IMR-90 (cell line): ENCODE data around the gene MTIF2. TPM values are rescaled to one million over a fixed set of nuclear protein-coding genes. Genes with fewer than 3 reads are reported as not detected.

Experiments
- ATAC-seq: fragments of 200-7000 bp; cut with Tn5 transposase; 2 replicates; pipeline ENCODE4 v1.9.1; 2020; ENCODE audit warnings: low read depth, mild to moderate bottlenecking, moderate library complexity
- BruUV-seq: library from RNA; stranded (reverse); fragments of 400-500 nt; replicated peaks from 2 replicates; lab custom pipeline; 2021; lab: Mats Ljungman, UMichigan
- CTCF ChIA-PET: fragments of 300-600 bp; formaldehyde crosslinking; extraction: SDS; loops from one replicate; lab custom pipeline; 2021; ENCODE audit warnings: antibody characterized with exemption; lab: Yijun Ruan, JAX
- POLR2A ChIA-PET: fragments of 300-600 bp; sonication (Branson Sonifier 250); formaldehyde crosslinking; loops from one replicate; lab custom pipeline; 2022; ENCODE audit warnings: antibody characterized with exemption; ENCODE audit not compliant: unreplicated experiment; lab: Charles Lee
- DNase-seq: peaks from one replicate; pipeline ENCODE4 v3.0.0; 2013
- H2AFZ ChIP-seq: replicated peaks from 2 replicates; pipeline ENCODE3; 2013; ENCODE audit warnings: low read length, mild to moderate bottlenecking; ENCODE audit not compliant: poor library complexity
- H2AK5ac ChIP-seq: 2 replicates; pipeline ENCODE4 v1.6.1; 2013; ENCODE audit warnings: low read depth, low read length, inconsistent platforms
- H2AK9ac ChIP-seq: replicated peaks from 2 replicates; pipeline ENCODE3; 2013; ENCODE audit warnings: mild to moderate bottlenecking, low read depth, low read length, moderate library complexity; ENCODE audit not compliant: poor library complexity
- H2BK120ac ChIP-seq: 2 replicates; pipeline ENCODE4 v1.6.1; 2013; ENCODE audit warnings: low read depth, low read length, inconsistent platforms
- H2BK15ac ChIP-seq: 3 replicates; pipeline ENCODE4 v1.6.1; 2013; ENCODE audit warnings: low read depth, low read length, inconsistent platforms
- H2BK20ac ChIP-seq: 2 replicates; pipeline ENCODE4 v1.6.1; 2013; ENCODE audit warnings: low read depth, mild to moderate bottlenecking, inconsistent platforms, low read length, moderate library complexity
- H2BK5ac ChIP-seq: 2 replicates; pipeline ENCODE4 v1.6.1; 2013; ENCODE audit warnings: mild to moderate bottlenecking, low read depth, low read length, inconsistent platforms; ENCODE audit not compliant: poor library complexity, severe bottlenecking
- H3K14ac ChIP-seq: replicated peaks from 2 replicates; pipeline ENCODE4 v1.6.1; 2013; ENCODE audit warnings: low read depth, low read length, inconsistent platforms
- H3K18ac ChIP-seq: 2 replicates; pipeline ENCODE4 v1.6.1; 2013; ENCODE audit warnings: low read depth, low read length, control low read depth
- H3K23ac ChIP-seq: 2 replicates; pipeline ENCODE4 v1.6.1; 2013; ENCODE audit warnings: low read depth, low read length, inconsistent platforms
- H3K27ac ChIP-seq: 2 replicates; pipeline ENCODE4 v1.5.1; 2013; ENCODE audit warnings: mild to moderate bottlenecking, control low read depth, low read length; ENCODE audit not compliant: insufficient read depth
- H3K27me3 ChIP-seq: 2 replicates; pipeline ENCODE4 v1.6.1; 2013; ENCODE audit warnings: low read length; ENCODE audit not compliant: control insufficient read depth, insufficient read depth
- H3K36me3 ChIP-seq: 2 replicates; pipeline ENCODE4 v1.6.1; 2013; ENCODE audit warnings: low read length, mixed read lengths; ENCODE audit not compliant: control insufficient read depth, insufficient read depth
- H3K4ac ChIP-seq: 2 replicates; pipeline ENCODE4 v1.6.1; 2013; ENCODE audit warnings: low read depth, low read length, inconsistent platforms
- H3K4me1 ChIP-seq: 2 replicates; pipeline ENCODE4 v1.6.1; 2013; ENCODE audit warnings: low read length, mixed read lengths; ENCODE audit not compliant: control insufficient read depth, insufficient read depth
- H3K4me2 ChIP-seq: 2 replicates; pipeline ENCODE4 v1.6.1; 2013; ENCODE audit warnings: low read depth, mild to moderate bottlenecking, control low read depth, low read length, moderate library complexity
- H3K4me3 ChIP-seq: 2 replicates; pipeline ENCODE4 v1.5.1; 2013; ENCODE audit warnings: low read depth, mild to moderate bottlenecking, control low read depth, low read length, moderate library complexity; ENCODE audit not compliant: insufficient read depth
- H3K56ac ChIP-seq: 2 replicates; pipeline ENCODE4 v1.6.1; 2013; ENCODE audit warnings: low read length, inconsistent platforms; ENCODE audit not compliant: insufficient read depth; ENCODE audit errors: extremely low read depth
- H3K79me1 ChIP-seq, 2 experiments: 2 replicates each; pipeline ENCODE4 v1.6.1; 2013; ENCODE audit warnings: low read length in 2 of 2, inconsistent platforms in 1 of 2, low read depth in 1 of 2
- H3K9ac ChIP-seq: 2 replicates; pipeline ENCODE4 v1.6.1; 2013; ENCODE audit warnings: low read depth, low read length, control low read depth
- H3K9me1 ChIP-seq: 2 replicates; pipeline ENCODE4 v1.6.1; 2013; ENCODE audit warnings: low read length, inconsistent platforms; ENCODE audit not compliant: insufficient read depth
- H3K9me3 ChIP-seq: 2 replicates; pipeline ENCODE4 v1.6.1; 2013; ENCODE audit warnings: low read length; ENCODE audit not compliant: control insufficient read depth, insufficient read depth
- H4K20me1 ChIP-seq: 2 replicates; pipeline ENCODE4 v1.6.1; 2013; ENCODE audit warnings: low read length, inconsistent platforms; ENCODE audit not compliant: insufficient read depth
- H4K5ac ChIP-seq: 2 replicates; pipeline ENCODE4 v1.6.1; 2013; ENCODE audit warnings: mild to moderate bottlenecking, low read depth, low read length, control low read depth
- H4K8ac ChIP-seq, 2 experiments: 2 replicates each; pipeline ENCODE4 v1.6.1; 2013; ENCODE audit warnings: low read depth in 2 of 2, low read length in 2 of 2, control low read depth in 1 of 2, inconsistent platforms in 1 of 2
- H4K91ac ChIP-seq: 2 replicates; pipeline ENCODE4 v1.6.1; 2013; ENCODE audit warnings: low read depth, low read length, inconsistent platforms; ENCODE audit not compliant: insufficient read depth
- CEBPB ChIP-seq: IDR thresholded peaks from 2 replicates; pipeline ENCODE4 v1.6.1; 2012; ENCODE audit warnings: low read depth, low read length, improper control_type of control experiment
- CTCF ChIP-seq: conservative IDR thresholded peaks from 2 replicates; pipeline ENCODE4 v1.5.1; 2012; ENCODE audit warnings: mild to moderate bottlenecking, low read depth, low read length, improper control_type of control experiment
- FOS ChIP-seq: fragments of 150-350 bp; IDR thresholded peaks from 2 replicates; pipeline ENCODE4 v1.6.1; 2016; ENCODE audit warnings: low read depth, low read length
- MAZ ChIP-seq: IDR thresholded peaks from 2 replicates; pipeline ENCODE4 v1.6.1; 2012; ENCODE audit warnings: low read depth, mild to moderate bottlenecking, low read length, improper control_type of control experiment, moderate library complexity, borderline replicate concordance
- MXI1 ChIP-seq: IDR thresholded peaks from 2 replicates; pipeline ENCODE4 v1.6.1; 2012; ENCODE audit warnings: low read depth, mild to moderate bottlenecking, low read length, moderate library complexity, borderline replicate concordance
- POLR2A ChIP-seq: IDR thresholded peaks from 2 replicates; pipeline ENCODE4 v1.6.1; 2012; ENCODE audit warnings: mild to moderate bottlenecking, low read depth, low read length
- RAD21 ChIP-seq: IDR thresholded peaks from 2 replicates; pipeline ENCODE4 v1.6.1; 2012; ENCODE audit warnings: low read length, improper control_type of control experiment
- RCOR1 ChIP-seq: IDR thresholded peaks from 2 replicates; pipeline ENCODE4 v1.6.1; 2012; ENCODE audit warnings: mild to moderate bottlenecking, low read length, improper control_type of control experiment; ENCODE audit not compliant: insufficient replicate concordance
- RFX5 ChIP-seq: IDR thresholded peaks from 2 replicates; pipeline ENCODE4 v1.8.0; 2012; ENCODE audit warnings: low read depth, mild to moderate bottlenecking, low read length, moderate library complexity
- SMC3 ChIP-seq: fragments of 150-350 bp; IDR thresholded peaks from 2 replicates; pipeline ENCODE4 v1.6.1; 2016; ENCODE audit warnings: low read depth, mild to moderate bottlenecking, antibody characterized with exemption, low read length, moderate library complexity
- USF2 ChIP-seq: fragments of 150-350 bp; IDR thresholded peaks from 2 replicates; pipeline ENCODE4 v1.6.1; 2017; ENCODE audit warnings: mild to moderate bottlenecking, antibody characterized with exemption, low read length, low read depth
- WGBS, 2 experiments: methylation state at CpG; one replicate each; pipeline versions ENCODE4 v1.1.5 to v1.1.7; 2013; ENCODE audit warnings: missing lambda C conversion rate in 2 of 2; ENCODE audit not compliant: insufficient read length in 1 of 2; ENCODE audit errors: extremely low coverage in 2 of 2; 5-methylcytosine and 5-hydroxymethylcytosine counted together
- dilution Hi-C: fragments of 300-500 bp; cut with HindIII; formaldehyde crosslinking; loops from one replicate; pipeline ENCODE4 v1.14.3; 2018; ENCODE audit warnings: low sequenced_read_pairs; ENCODE audit not compliant: unreplicated experiment
- in situ Hi-C: fragments of 300-500 bp; cut with MboI; formaldehyde crosslinking; loops from 3 replicates; pipeline ENCODE4 v1.14.3; 2019; ENCODE audit warnings: low sequenced_read_pairs, inconsistent platforms, mixed read lengths
- intact Hi-C: fragments of 100-400 bp; cut with micrococcal nuclease; formaldehyde crosslinking; loops from 2 replicates; pipeline ENCODE4 v1.10.0; 2022
- polyA plus RNA-seq, 3 experiments: library from polyadenylated mRNA; depleted of rRNA; stranded (reverse); fragments of >200 nt; gene quantifications; 2 replicates each; pipeline ENCODE4 v1.2.3, GENCODE V29; 2012; ENCODE audit warnings: low replicate concordance in 1 of 3
- total RNA-seq: library from RNA; depleted of rRNA; stranded (reverse); fragments of >200 nt; gene quantifications from 2 replicates; pipeline ENCODE4 v1.2.3, GENCODE V29; 2012
- TF ChIP-seq, protein P1 (sequence below): fragments of 150-350 bp; IDR thresholded peaks from 2 replicates; pipeline ENCODE4 v1.6.1; 2016; ENCODE audit warnings: low read depth, mild to moderate bottlenecking, low read length, moderate library complexity, borderline replicate concordance

The MTIF2 gene
- total and polyA plus RNA-seq, 2 of the 4 experiments (the other 2 are of a cell fraction): 10.8 to 22.6 TPM

- Histone ChIP-seq H3K18ac (no peak overlapping the region), H2AFZ (no peak overlapping the region), H2BK20ac (no peak overlapping the region), H3K4me2 (no peak overlapping the region), H2BK120ac (no peak overlapping the region), H3K56ac (no peak overlapping the region), H4K20me1 (peaks cover 16% of the 10 kb centered on the region; the same call in 1 of the 2 replicates), H4K5ac (no peak overlapping the region), H3K9ac (no peak overlapping the region), H3K36me3 (peaks cover 6% of the 10 kb centered on the region), H2AK5ac (no peak overlapping the region; the same call in 1 of the 2 replicates), H3K4me3 (no peak overlapping the region), H3K9me1 (peaks cover under 1% of the 10 kb centered on the region; the same call in 1 of the 2 replicates), H4K8ac (no peak overlapping the region), H2AK9ac (no peak overlapping the region), H2BK5ac (no peak overlapping the region), H3K27me3 (no peaks in the 10 kb centered on the region), H3K79me1 (peaks cover 21 to 74% of the 10 kb centered on the region in 2 experiments), H4K91ac (no peak overlapping the region), H3K23ac (no peak overlapping the region; the same call in 1 of the 2 replicates), H3K27ac (no peak overlapping the region), H3K14ac (no peak overlapping the region), H3K4ac (no peak overlapping the region), H3K4me1 (peaks cover 6% of the 10 kb centered on the region), H2BK15ac (no peak overlapping the region), H3K9me3 (no peaks in the 10 kb centered on the region)
- 100% methylated on average over 1 of the region's 2 CpGs; no CpG with 5 or more reads in 1 of the 2 experiments for WGBS, 2 experiments
- dilution Hi-C loops: no loop called here
- no TSS peak for BruUV-seq
- DNase-seq: no peak
- intact Hi-C loops: no loop called here
- TF ChIP-seq, protein P1, sequence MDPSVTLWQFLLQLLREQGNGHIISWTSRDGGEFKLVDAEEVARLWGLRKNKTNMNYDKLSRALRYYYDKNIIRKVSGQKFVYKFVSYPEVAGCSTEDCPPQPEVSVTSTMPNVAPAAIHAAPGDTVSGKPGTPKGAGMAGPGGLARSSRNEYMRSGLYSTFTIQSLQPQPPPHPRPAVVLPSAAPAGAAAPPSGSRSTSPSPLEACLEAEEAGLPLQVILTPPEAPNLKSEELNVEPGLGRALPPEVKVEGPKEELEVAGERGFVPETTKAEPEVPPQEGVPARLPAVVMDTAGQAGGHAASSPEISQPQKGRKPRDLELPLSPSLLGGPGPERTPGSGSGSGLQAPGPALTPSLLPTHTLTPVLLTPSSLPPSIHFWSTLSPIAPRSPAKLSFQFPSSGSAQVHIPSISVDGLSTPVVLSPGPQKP: no peak
- no peak for TF ChIP-seq RFX5
- no peak for TF ChIP-seq SMC3
- no peak for TF ChIP-seq RCOR1
- TF ChIP-seq FOS: no peak
- TF ChIP-seq CTCF: no peak
- no peak for TF ChIP-seq USF2
- TF ChIP-seq MXI1: no peak
- no peak for TF ChIP-seq RAD21
- TF ChIP-seq POLR2A: no peak
- no peak for TF ChIP-seq CEBPB
- no peak for TF ChIP-seq MAZ
- no peak for ATAC-seq
- ChIA-PET POLR2A (no interaction called here), CTCF (no interaction called here)
- in situ Hi-C loops: no loop called here
Observed at GRCh38 chr2:55229221-55229620, 39.8 kb downstream of the MTIF2 start.
